IMR-90 (cell line): ENCODE measurements around the gene KDM1A. TPM values are rescaled to one million over a fixed set of nuclear protein-coding genes. Genes with fewer than 3 reads are reported as not detected.
"Not testable (repeated sequence)": the region's sequence is repeated elsewhere in the genome, so short reads cannot be mapped to it uniquely, and the experiment has no call there.

ENCODE experiments used
- ATAC-seq: fragments of 200-7000 bp; cut with Tn5 transposase; 2 replicates; pipeline ENCODE4 v1.9.1; 2020; ENCODE audit warnings: low read depth, mild to moderate bottlenecking, moderate library complexity
- BruUV-seq: library from RNA; stranded (reverse); fragments of 400-500 nt; replicated peaks from 2 replicates; lab custom pipeline; 2021; lab: Mats Ljungman, UMichigan
- CTCF ChIA-PET: fragments of 300-600 bp; formaldehyde crosslinking; extraction: SDS; loops from one replicate; lab custom pipeline; 2021; ENCODE audit warnings: antibody characterized with exemption; lab: Yijun Ruan, JAX
- POLR2A ChIA-PET: fragments of 300-600 bp; sonication (Branson Sonifier 250); formaldehyde crosslinking; loops from one replicate; lab custom pipeline; 2022; ENCODE audit warnings: antibody characterized with exemption; ENCODE audit not compliant: unreplicated experiment; lab: Charles Lee
- DNase-seq: peaks from one replicate; pipeline ENCODE4 v3.0.0; 2013
- H2AFZ ChIP-seq: replicated peaks from 2 replicates; pipeline ENCODE3; 2013; ENCODE audit warnings: low read length, mild to moderate bottlenecking; ENCODE audit not compliant: poor library complexity
- H2AK5ac ChIP-seq: 2 replicates; pipeline ENCODE4 v1.6.1; 2013; ENCODE audit warnings: low read depth, low read length, inconsistent platforms
- H2AK9ac ChIP-seq: replicated peaks from 2 replicates; pipeline ENCODE3; 2013; ENCODE audit warnings: mild to moderate bottlenecking, low read depth, low read length, moderate library complexity; ENCODE audit not compliant: poor library complexity
- H2BK120ac ChIP-seq: 2 replicates; pipeline ENCODE4 v1.6.1; 2013; ENCODE audit warnings: low read depth, low read length, inconsistent platforms
- H2BK15ac ChIP-seq: 3 replicates; pipeline ENCODE4 v1.6.1; 2013; ENCODE audit warnings: low read depth, low read length, inconsistent platforms
- H2BK20ac ChIP-seq: 2 replicates; pipeline ENCODE4 v1.6.1; 2013; ENCODE audit warnings: low read depth, mild to moderate bottlenecking, inconsistent platforms, low read length, moderate library complexity
- H2BK5ac ChIP-seq: 2 replicates; pipeline ENCODE4 v1.6.1; 2013; ENCODE audit warnings: mild to moderate bottlenecking, low read depth, low read length, inconsistent platforms; ENCODE audit not compliant: poor library complexity, severe bottlenecking
- H3K14ac ChIP-seq: replicated peaks from 2 replicates; pipeline ENCODE4 v1.6.1; 2013; ENCODE audit warnings: low read depth, low read length, inconsistent platforms
- H3K18ac ChIP-seq: 2 replicates; pipeline ENCODE4 v1.6.1; 2013; ENCODE audit warnings: low read depth, low read length, control low read depth
- H3K23ac ChIP-seq: 2 replicates; pipeline ENCODE4 v1.6.1; 2013; ENCODE audit warnings: low read depth, low read length, inconsistent platforms
- H3K27ac ChIP-seq: 2 replicates; pipeline ENCODE4 v1.5.1; 2013; ENCODE audit warnings: mild to moderate bottlenecking, control low read depth, low read length; ENCODE audit not compliant: insufficient read depth
- H3K27me3 ChIP-seq: 2 replicates; pipeline ENCODE4 v1.6.1; 2013; ENCODE audit warnings: low read length; ENCODE audit not compliant: control insufficient read depth, insufficient read depth
- H3K36me3 ChIP-seq: 2 replicates; pipeline ENCODE4 v1.6.1; 2013; ENCODE audit warnings: low read length, mixed read lengths; ENCODE audit not compliant: control insufficient read depth, insufficient read depth
- H3K4ac ChIP-seq: 2 replicates; pipeline ENCODE4 v1.6.1; 2013; ENCODE audit warnings: low read depth, low read length, inconsistent platforms
- H3K4me1 ChIP-seq: 2 replicates; pipeline ENCODE4 v1.6.1; 2013; ENCODE audit warnings: low read length, mixed read lengths; ENCODE audit not compliant: control insufficient read depth, insufficient read depth
- H3K4me2 ChIP-seq: 2 replicates; pipeline ENCODE4 v1.6.1; 2013; ENCODE audit warnings: low read depth, mild to moderate bottlenecking, control low read depth, low read length, moderate library complexity
- H3K4me3 ChIP-seq: 2 replicates; pipeline ENCODE4 v1.5.1; 2013; ENCODE audit warnings: low read depth, mild to moderate bottlenecking, control low read depth, low read length, moderate library complexity; ENCODE audit not compliant: insufficient read depth
- H3K56ac ChIP-seq: 2 replicates; pipeline ENCODE4 v1.6.1; 2013; ENCODE audit warnings: low read length, inconsistent platforms; ENCODE audit not compliant: insufficient read depth; ENCODE audit errors: extremely low read depth
- H3K79me1 ChIP-seq, 2 experiments: 2 replicates each; pipeline ENCODE4 v1.6.1; 2013; ENCODE audit warnings: low read length in 2 of 2, inconsistent platforms in 1 of 2, low read depth in 1 of 2
- H3K9ac ChIP-seq: 2 replicates; pipeline ENCODE4 v1.6.1; 2013; ENCODE audit warnings: low read depth, low read length, control low read depth
- H3K9me1 ChIP-seq: 2 replicates; pipeline ENCODE4 v1.6.1; 2013; ENCODE audit warnings: low read length, inconsistent platforms; ENCODE audit not compliant: insufficient read depth
- H3K9me3 ChIP-seq: 2 replicates; pipeline ENCODE4 v1.6.1; 2013; ENCODE audit warnings: low read length; ENCODE audit not compliant: control insufficient read depth, insufficient read depth
- H4K20me1 ChIP-seq: 2 replicates; pipeline ENCODE4 v1.6.1; 2013; ENCODE audit warnings: low read length, inconsistent platforms; ENCODE audit not compliant: insufficient read depth
- H4K5ac ChIP-seq: 2 replicates; pipeline ENCODE4 v1.6.1; 2013; ENCODE audit warnings: mild to moderate bottlenecking, low read depth, low read length, control low read depth
- H4K8ac ChIP-seq, 2 experiments: 2 replicates each; pipeline ENCODE4 v1.6.1; 2013; ENCODE audit warnings: low read depth in 2 of 2, low read length in 2 of 2, control low read depth in 1 of 2, inconsistent platforms in 1 of 2
- H4K91ac ChIP-seq: 2 replicates; pipeline ENCODE4 v1.6.1; 2013; ENCODE audit warnings: low read depth, low read length, inconsistent platforms; ENCODE audit not compliant: insufficient read depth
- WGBS, 2 experiments: methylation state at CpG; one replicate each; pipeline versions ENCODE4 v1.1.5 to v1.1.7; 2013; ENCODE audit warnings: missing lambda C conversion rate in 2 of 2; ENCODE audit not compliant: insufficient read length in 1 of 2; ENCODE audit errors: extremely low coverage in 2 of 2; 5-methylcytosine and 5-hydroxymethylcytosine counted together
- dilution Hi-C: fragments of 300-500 bp; cut with HindIII; formaldehyde crosslinking; loops from one replicate; pipeline ENCODE4 v1.14.3; 2018; ENCODE audit warnings: low sequenced_read_pairs; ENCODE audit not compliant: unreplicated experiment
- in situ Hi-C: fragments of 300-500 bp; cut with MboI; formaldehyde crosslinking; loops from 3 replicates; pipeline ENCODE4 v1.14.3; 2019; ENCODE audit warnings: low sequenced_read_pairs, inconsistent platforms, mixed read lengths
- intact Hi-C: fragments of 100-400 bp; cut with micrococcal nuclease; formaldehyde crosslinking; loops from 2 replicates; pipeline ENCODE4 v1.10.0; 2022
- polyA plus RNA-seq, 3 experiments: library from polyadenylated mRNA; depleted of rRNA; stranded (reverse); fragments of >200 nt; gene quantifications; 2 replicates each; pipeline ENCODE4 v1.2.3, GENCODE V29; 2012; ENCODE audit warnings: low replicate concordance in 1 of 3
- total RNA-seq: library from RNA; depleted of rRNA; stranded (reverse); fragments of >200 nt; gene quantifications from 2 replicates; pipeline ENCODE4 v1.2.3, GENCODE V29; 2012

The KDM1A gene
- total and polyA plus RNA-seq, 2 of the 4 experiments (the other 2 are of a cell fraction) = 58.7 to 104 TPM

- H3K14ac ChIP-seq, H2BK20ac ChIP-seq, H2AFZ ChIP-seq, H4K91ac ChIP-seq, H4K8ac ChIP-seq, BruUV-seq, H3K23ac ChIP-seq, H2AK9ac ChIP-seq, H3K4me1 ChIP-seq, H3K27me3 ChIP-seq, CTCF ChIA-PET, intact Hi-C loops, H3K9me1 ChIP-seq, H3K9me3 ChIP-seq, H3K56ac ChIP-seq, H4K20me1 ChIP-seq, DNase-seq, H2AK5ac ChIP-seq, ATAC-seq, H3K79me1 ChIP-seq, POLR2A ChIA-PET, H2BK15ac ChIP-seq, H3K4me3 ChIP-seq, H3K9ac ChIP-seq, in situ Hi-C loops, H3K36me3 ChIP-seq, H3K18ac ChIP-seq, H3K4me2 ChIP-seq, H4K5ac ChIP-seq, H2BK5ac ChIP-seq, dilution Hi-C loops, H3K4ac ChIP-seq, H2BK120ac ChIP-seq, H3K27ac ChIP-seq: not testable (repeated sequence)
- WGBS, 2 experiments = 79% methylated on average over 7 of the region's 8 CpGs; no CpG with 5 or more reads in 1 of the 2 experiments
These were observed 9.2 kb upstream of the KDM1A start for GRCh38 chr1:23010025-23010424.
